ENCODE measurements around the gene ANKS1A. TPM values are rescaled to one million over a fixed set of nuclear protein-coding genes. Genes with fewer than 3 reads are reported as not detected.

The ANKS1A gene
- total RNA-seq, 1 experiment from 2014 or later: 14.0 TPM

GRCh38 chr6:35021004-35021403 lies 131.9 kb downstream of the ANKS1A start:
- H3K27ac Mint-ChIP-seq (ENCODE audit: low read depth, unreplicated experiment): no peak overlapping the region
- peaks cover 19% of the 10 kb centered on the region for H3K4me1 Mint-ChIP-seq (ENCODE audit: insufficient read depth, unreplicated experiment)

DNA sequence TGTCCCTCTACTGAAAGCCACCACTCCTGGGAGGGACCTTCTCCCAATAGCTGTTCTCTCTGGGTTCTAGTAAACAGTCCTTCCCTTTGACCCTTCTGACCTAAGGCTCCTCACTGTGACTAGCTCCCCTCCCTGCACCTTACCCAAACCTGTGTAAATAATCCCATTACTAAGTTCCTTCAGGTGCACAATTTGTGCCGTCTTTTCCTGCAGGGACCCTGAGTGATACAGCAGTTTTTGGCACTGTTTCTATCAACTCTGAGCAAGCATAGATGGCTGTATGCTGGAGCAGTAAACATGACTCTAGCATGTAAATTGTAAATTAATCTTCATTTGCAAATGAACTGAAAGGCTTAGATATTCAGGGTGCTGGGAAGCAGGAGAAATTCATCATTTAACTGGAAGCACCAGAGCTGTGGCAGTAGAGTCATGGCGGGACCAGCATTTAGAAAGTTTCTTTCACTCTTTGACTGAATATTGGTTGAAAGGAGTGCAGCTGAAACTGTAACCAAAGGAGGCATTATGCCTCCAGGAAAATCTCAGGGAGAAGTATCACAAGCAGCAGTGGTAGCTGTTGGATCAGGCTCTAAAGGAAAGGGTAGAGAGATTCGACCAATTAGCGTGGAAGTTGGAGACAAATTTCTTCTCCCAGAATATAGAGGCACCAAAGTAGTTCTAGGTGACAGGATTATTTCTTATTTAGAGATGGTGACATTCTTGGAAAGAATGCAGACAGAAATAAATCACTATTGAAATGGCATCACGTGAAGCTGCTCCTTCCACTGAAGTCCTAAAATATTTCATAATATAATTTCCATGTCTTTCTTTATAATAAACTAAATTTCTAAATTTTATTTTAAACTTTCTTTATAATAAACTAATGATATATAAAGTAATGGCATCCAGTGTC lies 134.3 kb downstream of the ANKS1A start:
- BruUV-seq (replicated peaks): no TSS peak
- H3K27ac Mint-ChIP-seq (ENCODE audit: low read depth, unreplicated experiment): no peak overlapping the region
- ChIA-PET CTCF (interaction anchor here (0.6 kb wide), 2 partner anchors 16 to 561 kb away, joined by 3 to 5 read pairs; no protein-coding TSS in a partner anchor), POLR2A (interaction anchor here (0.9 to 1.7 kb wide), 4 partner anchors 11 to 136 kb away, joined by 3 to 5 read pairs (median 4); no protein-coding TSS in a partner anchor)
- DNase-seq (ENCODE audit: unreplicated experiment): no peak
- peaks cover 29% of the 10 kb centered on the region for H3K4me1 Mint-ChIP-seq (ENCODE audit: insufficient read depth, unreplicated experiment)
- H3K4me3 Mint-ChIP-seq (ENCODE audit: unreplicated experiment): no peak overlapping the region
- no peaks in the 10 kb centered on the region for H3K27me3 Mint-ChIP-seq (ENCODE audit: insufficient read depth, unreplicated experiment)
- peaks cover 5% of the 10 kb centered on the region for H3K36me3 Mint-ChIP-seq (ENCODE audit: insufficient read depth, unreplicated experiment)
- intact Hi-C loops (cut with micrococcal nuclease): no loop called here
- no peaks in the 10 kb centered on the region for H3K9me3 Mint-ChIP-seq (ENCODE audit: unreplicated experiment)
- no peak for TF ChIP-seq CTCF (IDR thresholded peaks at IDR 0.05; ENCODE audit: unreplicated experiment)

More at GRCh38 chr6:35021004-35021403, 131.9 kb downstream of the ANKS1A start:
- no peak overlapping the region for H3K4me3 Mint-ChIP-seq (ENCODE audit: unreplicated experiment)
- CTCF ChIA-PET: no interaction called here
- DNase-seq (ENCODE audit: unreplicated experiment): no peak
- no peak for TF ChIP-seq CTCF (IDR thresholded peaks at IDR 0.05; ENCODE audit: unreplicated experiment)
- H3K27me3 Mint-ChIP-seq (ENCODE audit: insufficient read depth, unreplicated experiment): no peaks in the 10 kb centered on the region
- peaks cover 12% of the 10 kb centered on the region for H3K36me3 Mint-ChIP-seq (ENCODE audit: insufficient read depth, unreplicated experiment)
- intact Hi-C loops (cut with micrococcal nuclease): no loop called here
- POLR2A ChIA-PET: interaction anchor here (0.6 kb wide), 1 partner anchor 44 kb away, joined by 3 read pairs; no protein-coding TSS in a partner anchor
- H3K9me3 Mint-ChIP-seq (ENCODE audit: unreplicated experiment): no peaks in the 10 kb centered on the region
- BruUV-seq (replicated peaks): no TSS peak

GRCh38 chr6:35024551-35025054 lies 135.5 kb downstream of the ANKS1A start:
- H3K4me3 Mint-ChIP-seq (ENCODE audit: unreplicated experiment): no peak overlapping the region
- POLR2A ChIA-PET: interaction anchor here (0.7 to 1.7 kb wide), 6 partner anchors 13 to 137 kb away, joined by 3 to 5 read pairs (median 4); no protein-coding TSS in a partner anchor

More at GRCh38 chr6:35024551-35025054, 135.5 kb downstream of the ANKS1A start:
- intact Hi-C loops (cut with micrococcal nuclease): no loop called here
- H3K4me1 Mint-ChIP-seq (ENCODE audit: insufficient read depth, unreplicated experiment): peaks cover 29% of the 10 kb centered on the region
- peaks cover 5% of the 10 kb centered on the region for H3K36me3 Mint-ChIP-seq (ENCODE audit: insufficient read depth, unreplicated experiment)
- H3K27ac Mint-ChIP-seq (ENCODE audit: low read depth, unreplicated experiment): peak overlapping the region; percentile 89
- no peaks in the 10 kb centered on the region for H3K9me3 Mint-ChIP-seq (ENCODE audit: unreplicated experiment)
- peak; percentile 65 for DNase-seq (ENCODE audit: unreplicated experiment)
- no TSS peak for BruUV-seq (replicated peaks)
- CTCF ChIA-PET: no interaction called here
- H3K27me3 Mint-ChIP-seq (ENCODE audit: insufficient read depth, unreplicated experiment): no peaks in the 10 kb centered on the region
- no peak for TF ChIP-seq CTCF (IDR thresholded peaks at IDR 0.05; ENCODE audit: unreplicated experiment)

Measured in MCF 10A (cell line).